CD4-positive, alpha-beta T cell treated with Interleukin-6 at 100 ng/mL for 8 hours (primary cell): ENCODE measurements around the gene NGEF.

Experiments
- DNase-seq: peaks from one replicate; pipeline ENCODE4 v3.0.0-alpha.2; 2020; ENCODE audit warnings: mixed read lengths, low spot score

NGEF gene

DNA sequence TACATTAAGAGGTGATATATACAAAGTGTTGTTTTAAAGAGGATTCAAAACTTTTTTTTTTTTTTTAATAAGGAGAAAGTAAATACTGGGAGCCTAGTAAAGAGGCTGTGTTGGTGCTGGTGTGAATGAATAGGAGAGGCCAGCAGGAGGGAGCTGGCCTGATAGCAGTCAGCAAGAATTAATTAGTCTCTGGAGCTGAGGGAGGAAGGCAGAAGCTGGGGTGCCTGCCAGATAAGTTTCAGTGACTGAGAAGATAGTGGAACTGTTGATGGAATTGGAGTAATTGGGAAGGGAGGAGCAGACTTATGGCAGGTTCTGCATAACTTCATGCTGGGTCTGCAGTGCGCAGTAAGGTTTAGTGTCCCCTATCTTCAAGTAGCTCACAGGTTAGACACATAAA, 179.2 kb downstream of the NGEF start:
- no peak for DNase-seq

DNA sequence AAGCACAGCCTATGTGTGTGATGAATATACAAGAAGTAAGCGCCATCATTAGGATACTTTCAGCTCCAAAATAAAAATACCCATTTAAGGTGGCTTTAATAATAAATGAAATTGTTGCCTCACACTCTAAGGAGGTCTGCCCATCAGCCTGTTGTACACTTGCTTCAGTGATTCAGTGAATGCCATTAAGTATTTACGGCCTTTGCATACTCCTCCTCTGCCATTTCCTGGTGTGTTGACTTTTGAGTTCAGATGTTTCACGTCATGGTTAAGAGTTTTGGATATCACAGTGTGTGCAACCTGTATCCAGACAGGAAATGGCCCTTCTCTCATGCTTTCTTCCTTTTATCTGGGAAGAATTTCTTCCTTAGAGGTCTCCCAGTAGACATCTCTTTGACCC, 181.6 kb downstream of the NGEF start:
- DNase-seq, result no peak

DNA sequence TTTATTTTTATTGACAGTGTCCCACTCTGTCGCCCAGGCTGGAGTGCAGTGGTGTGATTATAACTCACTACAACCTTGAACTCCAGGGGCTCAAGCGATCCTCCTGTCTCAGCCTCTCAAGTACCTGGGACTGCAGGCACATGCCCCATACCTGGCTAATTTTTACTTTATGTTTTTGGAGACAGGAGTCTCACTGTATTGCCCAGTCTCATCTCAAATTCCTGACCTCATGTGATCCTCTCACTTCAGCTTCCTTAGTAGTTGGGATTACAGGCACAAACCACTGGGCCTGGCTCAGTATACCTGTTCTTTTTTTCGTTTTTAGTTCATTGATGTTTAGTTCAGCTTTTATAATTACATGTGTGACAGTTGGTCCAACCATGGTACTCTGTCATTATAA, 183.1 kb downstream of the NGEF start:
- no peak for DNase-seq
